GM23338 (cell line): ENCODE measurements around the gene SUPT3H.

ENCODE experiments used
- EZH2phosphoT487 ChIP-seq: fragments of 200-600 bp; sonication (generic); IDR thresholded peaks from one replicate; pipeline ENCODE4 v1.8.1; 2018; ENCODE audit warnings: antibody characterized with exemption; ENCODE audit not compliant: unreplicated experiment
- TF ChIP-seq, protein P1 (sequence below), 2 experiments: fragments of 200-600 bp in 1 of 2; sonication (generic) in 1 of 2; conservative IDR thresholded peaks; 2 replicates each; pipeline versions ENCODE4 v1.5.1 to v1.6.1; 2016 to 2017; ENCODE audit warnings: antibody characterized with exemption in 2 of 2, low read depth in 2 of 2, mild to moderate bottlenecking in 2 of 2, moderate library complexity in 1 of 2
- TF ChIP-seq, protein P2 (sequence below): IDR thresholded peaks from 2 replicates; pipeline ENCODE4 v1.6.1; 2016; ENCODE audit warnings: antibody characterized with exemption

DNA sequence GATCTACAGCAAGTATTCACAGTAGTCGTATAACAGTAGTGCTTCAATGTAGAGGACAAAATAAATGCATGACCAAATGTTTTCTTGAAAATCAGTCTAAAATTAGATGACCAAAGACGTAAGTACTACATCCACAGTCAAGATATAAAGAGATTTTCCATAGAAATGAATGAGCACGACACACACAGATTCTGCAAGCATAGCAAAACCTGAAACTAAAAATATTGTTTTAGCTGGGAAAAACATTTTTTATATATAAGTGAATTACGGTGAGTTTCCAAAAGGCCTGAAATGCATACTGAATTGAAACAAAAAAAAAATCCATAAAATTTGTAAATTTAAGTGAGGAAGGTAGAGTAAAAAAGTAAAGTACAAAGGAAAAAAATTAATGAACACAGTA, 217.4 kb downstream of the SUPT3H start:
- TF ChIP-seq, protein P1, sequence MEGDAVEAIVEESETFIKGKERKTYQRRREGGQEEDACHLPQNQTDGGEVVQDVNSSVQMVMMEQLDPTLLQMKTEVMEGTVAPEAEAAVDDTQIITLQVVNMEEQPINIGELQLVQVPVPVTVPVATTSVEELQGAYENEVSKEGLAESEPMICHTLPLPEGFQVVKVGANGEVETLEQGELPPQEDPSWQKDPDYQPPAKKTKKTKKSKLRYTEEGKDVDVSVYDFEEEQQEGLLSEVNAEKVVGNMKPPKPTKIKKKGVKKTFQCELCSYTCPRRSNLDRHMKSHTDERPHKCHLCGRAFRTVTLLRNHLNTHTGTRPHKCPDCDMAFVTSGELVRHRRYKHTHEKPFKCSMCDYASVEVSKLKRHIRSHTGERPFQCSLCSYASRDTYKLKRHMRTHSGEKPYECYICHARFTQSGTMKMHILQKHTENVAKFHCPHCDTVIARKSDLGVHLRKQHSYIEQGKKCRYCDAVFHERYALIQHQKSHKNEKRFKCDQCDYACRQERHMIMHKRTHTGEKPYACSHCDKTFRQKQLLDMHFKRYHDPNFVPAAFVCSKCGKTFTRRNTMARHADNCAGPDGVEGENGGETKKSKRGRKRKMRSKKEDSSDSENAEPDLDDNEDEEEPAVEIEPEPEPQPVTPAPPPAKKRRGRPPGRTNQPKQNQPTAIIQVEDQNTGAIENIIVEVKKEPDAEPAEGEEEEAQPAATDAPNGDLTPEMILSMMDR (conservative IDR thresholded peaks at IDR 0.05; ENCODE audit: low read depth in 2 of 2) = no peak
- no peak for TF ChIP-seq EZH2phosphoT487
- TF ChIP-seq, protein P2, sequence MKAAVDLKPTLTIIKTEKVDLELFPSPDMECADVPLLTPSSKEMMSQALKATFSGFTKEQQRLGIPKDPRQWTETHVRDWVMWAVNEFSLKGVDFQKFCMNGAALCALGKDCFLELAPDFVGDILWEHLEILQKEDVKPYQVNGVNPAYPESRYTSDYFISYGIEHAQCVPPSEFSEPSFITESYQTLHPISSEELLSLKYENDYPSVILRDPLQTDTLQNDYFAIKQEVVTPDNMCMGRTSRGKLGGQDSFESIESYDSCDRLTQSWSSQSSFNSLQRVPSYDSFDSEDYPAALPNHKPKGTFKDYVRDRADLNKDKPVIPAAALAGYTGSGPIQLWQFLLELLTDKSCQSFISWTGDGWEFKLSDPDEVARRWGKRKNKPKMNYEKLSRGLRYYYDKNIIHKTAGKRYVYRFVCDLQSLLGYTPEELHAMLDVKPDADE = no peak
